H9 (cell line): ENCODE data around the gene MMP25. TPM values are rescaled to one million over a fixed set of nuclear protein-coding genes. Genes with fewer than 3 reads are reported as not detected.

ENCODE experiments used
- DNase-seq: peaks from one replicate; pipeline ENCODE4 v3.0.0-alpha.2; 2017
- H2AFZ ChIP-seq: one replicate; pipeline ENCODE4 v1.6.1; 2013; ENCODE audit warnings: mild to moderate bottlenecking, low read length, control low read depth, moderate library complexity
- H2AK5ac ChIP-seq: 2 replicates; pipeline ENCODE4 v1.6.1; 2013; ENCODE audit warnings: low read length, control low read depth, mixed read lengths; ENCODE audit not compliant: insufficient read length
- H2BK120ac ChIP-seq: one replicate; pipeline ENCODE4 v1.6.1; 2013; ENCODE audit warnings: low read depth, mild to moderate bottlenecking, low read length, control low read depth, inconsistent platforms; ENCODE audit not compliant: poor library complexity, severe bottlenecking
- H2BK12ac ChIP-seq: 2 replicates; pipeline ENCODE4 v1.6.1; 2013; ENCODE audit warnings: low read length, control low read depth, mixed read lengths, low read depth; ENCODE audit not compliant: insufficient read length
- H2BK15ac ChIP-seq: 2 replicates; pipeline ENCODE4 v1.6.1; 2013; ENCODE audit warnings: low read depth, low read length, control low read depth
- H2BK20ac ChIP-seq: one replicate; pipeline ENCODE4 v1.6.1; 2013; ENCODE audit warnings: low read depth, mild to moderate bottlenecking, low read length, control low read depth, inconsistent platforms; ENCODE audit not compliant: poor library complexity, severe bottlenecking
- H2BK5ac ChIP-seq: 2 replicates; pipeline ENCODE4 v1.6.1; 2013; ENCODE audit warnings: low read length, control low read depth, mixed read lengths; ENCODE audit not compliant: insufficient read length
- H3K14ac ChIP-seq: 2 replicates; pipeline ENCODE4 v1.6.1; 2013; ENCODE audit warnings: low read length, control low read depth; ENCODE audit not compliant: insufficient read depth
- H3K18ac ChIP-seq: 2 replicates; pipeline ENCODE4 v1.6.1; 2013; ENCODE audit warnings: low read depth, mild to moderate bottlenecking, mixed read lengths, low read length, control low read depth; ENCODE audit not compliant: insufficient read length
- H3K23ac ChIP-seq: 2 replicates; pipeline ENCODE4 v1.6.1; 2013; ENCODE audit warnings: low read length, control low read depth, mixed read lengths, low read depth; ENCODE audit not compliant: insufficient read length
- H3K23me2 ChIP-seq: 2 replicates; pipeline ENCODE4 v1.6.1; 2013; ENCODE audit warnings: low read depth, mild to moderate bottlenecking, mixed read lengths, low read length, control low read depth; ENCODE audit not compliant: insufficient read length, poor library complexity, severe bottlenecking
- H3K27ac ChIP-seq: 2 replicates; pipeline ENCODE4 v1.5.1; 2013; ENCODE audit warnings: low read length, control low read depth, mixed read lengths, low read depth; ENCODE audit not compliant: insufficient read length
- H3K27me3 ChIP-seq: 2 replicates; pipeline ENCODE4 v1.6.1; 2013; ENCODE audit warnings: low read length, control low read depth, inconsistent platforms; ENCODE audit not compliant: insufficient read depth
- H3K4ac ChIP-seq: 2 replicates; pipeline ENCODE4 v1.6.1; 2013; ENCODE audit warnings: low read depth, mild to moderate bottlenecking, control low read depth, inconsistent platforms, low read length, moderate library complexity
- H3K4me1 ChIP-seq: 2 replicates; pipeline ENCODE4 v1.6.1; 2013; ENCODE audit warnings: low read length, control low read depth, inconsistent platforms; ENCODE audit not compliant: insufficient read depth
- H3K4me2 ChIP-seq: 2 replicates; pipeline ENCODE4 v1.6.1; 2013; ENCODE audit warnings: low read length, control low read depth, mixed read lengths; ENCODE audit not compliant: insufficient read length, insufficient read depth
- H3K56ac ChIP-seq: 2 replicates; pipeline ENCODE4 v1.6.1; 2013; ENCODE audit warnings: low read depth, mild to moderate bottlenecking, mixed read lengths, low read length, control low read depth; ENCODE audit not compliant: insufficient read length
- H3K79me1 ChIP-seq: 2 replicates; pipeline ENCODE4 v1.6.1; 2013; ENCODE audit warnings: low read depth, mild to moderate bottlenecking, moderate library complexity, low read length, control low read depth, inconsistent platforms; ENCODE audit not compliant: insufficient read depth, poor library complexity, severe bottlenecking
- H3K79me2 ChIP-seq: 2 replicates; pipeline ENCODE4 v1.6.1; 2013; ENCODE audit warnings: low read length, control low read depth, inconsistent platforms; ENCODE audit not compliant: insufficient read depth
- H3K9ac ChIP-seq: 2 replicates; pipeline ENCODE4 v1.6.1; 2013; ENCODE audit warnings: low read length, control low read depth, mixed read lengths; ENCODE audit not compliant: insufficient read length; ENCODE audit errors: extremely low read depth
- H3K9me3 ChIP-seq: one replicate; pipeline ENCODE4 v1.6.1; 2013; ENCODE audit warnings: low read depth, low read length, inconsistent platforms; ENCODE audit not compliant: control insufficient read depth
- H3T11ph ChIP-seq: one replicate; pipeline ENCODE4 v1.6.1; 2013; ENCODE audit warnings: mild to moderate bottlenecking, low read length, control low read depth, inconsistent platforms
- H4K20me1 ChIP-seq: one replicate; pipeline ENCODE4 v1.6.1; 2013; ENCODE audit not compliant: control insufficient read depth, insufficient read length, insufficient read depth
- H4K5ac ChIP-seq: 2 replicates; pipeline ENCODE4 v1.6.1; 2013; ENCODE audit warnings: low read depth, mild to moderate bottlenecking, mixed read lengths, low read length, control low read depth; ENCODE audit not compliant: insufficient read length
- H4K8ac ChIP-seq: replicated peaks from 2 replicates; pipeline ENCODE4 v1.6.1; 2013; ENCODE audit warnings: low read length, control low read depth, mixed read lengths, low read depth; ENCODE audit not compliant: insufficient read length
- H4K91ac ChIP-seq: 2 replicates; pipeline ENCODE4 v1.6.1; 2013; ENCODE audit warnings: low read depth, mild to moderate bottlenecking, moderate library complexity, mixed read lengths, low read length, control low read depth; ENCODE audit not compliant: insufficient read length
- H3K27ac Mint-ChIP-seq, 3 experiments: 2 replicates in 2 of 3; 3 replicates in 1 of 3; pipeline ENCODE4 v1.8.0; 2020 to 2021; ENCODE audit warnings: mixed read lengths in 3 of 3, mild to moderate bottlenecking in 1 of 3, moderate library complexity in 1 of 3
- H3K27me3 Mint-ChIP-seq: 2 replicates; pipeline ENCODE4 v1.8.0; 2021; ENCODE audit warnings: low read depth, mild to moderate bottlenecking, moderate library complexity, mixed read lengths
- H3K36me3 Mint-ChIP-seq, 3 experiments: 2 replicates in 2 of 3; 3 replicates in 1 of 3; pipeline ENCODE4 v1.8.0; 2020 to 2021; ENCODE audit warnings: low read depth in 3 of 3, mixed read lengths in 3 of 3; ENCODE audit not compliant: insufficient read depth in 1 of 3
- H3K4me1 Mint-ChIP-seq, 2 experiments: 2 replicates each; pipeline ENCODE4 v1.8.0; 2020; ENCODE audit warnings: mixed read lengths in 2 of 2
- H3K4me3 Mint-ChIP-seq, 2 experiments: 2 replicates in 1 of 2; 3 replicates in 1 of 2; pipeline ENCODE4 v1.8.0; 2020 to 2021; ENCODE audit warnings: mild to moderate bottlenecking in 2 of 2, mixed read lengths in 2 of 2, moderate library complexity in 1 of 2
- H3K9me3 Mint-ChIP-seq, 2 experiments: 2 replicates in 1 of 2; 3 replicates in 1 of 2; pipeline ENCODE4 v1.8.0; 2020; ENCODE audit warnings: mild to moderate bottlenecking in 2 of 2, mixed read lengths in 2 of 2, moderate library complexity in 1 of 2
- CTCF ChIP-seq: fragments of 200-600 bp; sonication (generic); conservative IDR thresholded peaks from 3 replicates; pipeline ENCODE4 v1.8.0; 2021; ENCODE audit warnings: antibody characterized with exemption, mild to moderate bottlenecking
- WGBS: extraction: QIAGEN DNeasy Blood & Tissue Kit; methylation state at CpG from one replicate; pipeline ENCODE4 v1.1.7; 2013; ENCODE audit warnings: missing lambda C conversion rate, low lambda C conversion rate, mixed read lengths; ENCODE audit not compliant: insufficient read length; ENCODE audit errors: extremely low coverage; 5-methylcytosine and 5-hydroxymethylcytosine counted together
- total RNA-seq: library from RNA; stranded (reverse); gene quantifications from 2 replicates; pipeline ENCODE4 v1.2.1, GENCODE V29; 2021

Gene MMP25
- total RNA-seq, 1 experiment from 2014 or later: 13.5 TPM

GRCh38 chr16:3007957-3008689 lies 38.2 kb upstream of the MMP25 start:
- Histone ChIP-seq H2BK12ac (peak overlapping the region; percentile 52), H2BK5ac (peak overlapping the region; percentile 11), H3K27me3 (no peaks in the 10 kb centered on the region), H2BK15ac (no peak overlapping the region), H3K4me1 (peaks cover 11% of the 10 kb centered on the region; the same call in 1 of the 2 replicates), H3K79me2 (no peaks in the 10 kb centered on the region), H3K9me3 (no peaks in the 10 kb centered on the region), H4K91ac (peak overlapping the region; percentile 23), H2BK120ac (peak overlapping the region; percentile 25), H3K79me1 (no peaks in the 10 kb centered on the region), H3K4me2 (peak overlapping the region; percentile 53), H2BK20ac (no peak overlapping the region), H4K20me1 (no peaks in the 10 kb centered on the region), H4K8ac (no peak overlapping the region), H2AK5ac (no peak overlapping the region), H2AFZ (no peak overlapping the region), H4K5ac (peak overlapping the region; percentile 4), H3K23me2 (peaks cover 19% of the 10 kb centered on the region), H3K18ac (peak overlapping the region; percentile 92), H3K27ac (peak overlapping the region; percentile 88), H3K4ac (peak overlapping the region; percentile 28; the same call in 1 of the 2 replicates), H3T11ph (no peak overlapping the region), H3K14ac (peak overlapping the region; percentile 81), H3K23ac (no peak overlapping the region), H3K56ac (no peak overlapping the region), H3K9ac (peak overlapping the region; percentile 9)
- Mint-ChIP-seq H3K9me3 (no peaks in the 10 kb centered on the region), H3K36me3 (peaks cover 0 to 6% (median 0%) of the 10 kb centered on the region in 3 experiments; a peak in 1 of 7 replicates), H3K4me1 (peaks cover 43 to 70% of the 10 kb centered on the region in 2 experiments), H3K4me3 (peak overlapping the region; percentile 66 to 79), H3K27ac (peak overlapping the region; percentile 99 to 100 (median 100)), H3K27me3 (peaks cover 3% of the 10 kb centered on the region; the same call in 1 of the 2 replicates)
- WGBS: no CpG with 5 or more reads among the region's 17 CpGs
- no peak for TF ChIP-seq CTCF
- DNase-seq: peak; percentile 97
